Endothelial cell (in vitro differentiated cells): ENCODE measurements around the gene ACMSD. TPM values are rescaled to one million over a fixed set of nuclear protein-coding genes. Genes with fewer than 3 reads are reported as not detected.
"Not testable (repeated sequence)": the region's sequence is repeated elsewhere in the genome, so short reads cannot be mapped to it uniquely, and the experiment has no call there.

Experiments used
- DNase-seq: peaks from one replicate; pipeline ENCODE4 v3.0.0; 2021; ENCODE audit warnings: low spot score
- H3K27ac Mint-ChIP-seq: one replicate; pipeline ENCODE4 v1.8.0; 2021; ENCODE audit warnings: mixed read lengths, inconsistent platforms; ENCODE audit not compliant: unreplicated experiment
- H3K27me3 Mint-ChIP-seq: one replicate; pipeline ENCODE4 v1.8.0; 2021; ENCODE audit warnings: mild to moderate bottlenecking, moderate library complexity, mixed read lengths, inconsistent platforms; ENCODE audit not compliant: unreplicated experiment
- H3K36me3 Mint-ChIP-seq: one replicate; pipeline ENCODE4 v1.8.0; 2021; ENCODE audit warnings: mild to moderate bottlenecking, low read depth, mixed read lengths, inconsistent platforms; ENCODE audit not compliant: unreplicated experiment
- H3K4me1 Mint-ChIP-seq: one replicate; pipeline ENCODE4 v1.8.0; 2021; ENCODE audit warnings: mild to moderate bottlenecking, mixed read lengths, inconsistent platforms; ENCODE audit not compliant: unreplicated experiment
- H3K4me3 Mint-ChIP-seq: one replicate; pipeline ENCODE4 v1.8.0; 2021; ENCODE audit warnings: mild to moderate bottlenecking, mixed read lengths, inconsistent platforms; ENCODE audit not compliant: unreplicated experiment
- H3K9me3 Mint-ChIP-seq: one replicate; pipeline ENCODE4 v1.8.0; 2021; ENCODE audit warnings: mixed read lengths, inconsistent platforms; ENCODE audit not compliant: unreplicated experiment
- CTCF ChIP-seq: fragments of 200-600 bp; sonication (generic); IDR thresholded peaks from one replicate; pipeline ENCODE4 v1.5.0; 2021; ENCODE audit warnings: antibody characterized with exemption; ENCODE audit not compliant: unreplicated experiment
- total RNA-seq: library from RNA; stranded (reverse); fragmentation: NEBNext Ultra II Directional; extraction: Animal tissue kit (Norgen Biotek cat#: 25700); gene quantifications from one replicate; pipeline ENCODE4 v1.2.1, GENCODE V29; 2021; ENCODE audit not compliant: unreplicated experiment

The ACMSD gene
- total RNA-seq, 1 donor from 2014 or later, result not detected

- no peak for DNase-seq
- TF ChIP-seq CTCF, result peak; percentile 56
- H3K4me1 Mint-ChIP-seq, result no peaks in the 10 kb centered on the region
- H3K27me3 Mint-ChIP-seq, result no peaks in the 10 kb centered on the region
- no peak overlapping the region for H3K27ac Mint-ChIP-seq
- no peaks in the 10 kb centered on the region for H3K36me3 Mint-ChIP-seq
- H3K9me3 Mint-ChIP-seq, result no peaks in the 10 kb centered on the region
- H3K4me3 Mint-ChIP-seq, result no peak overlapping the region
These were observed 59.5 kb downstream of the ACMSD start for GRCh38 chr2:134897932-134898331.

GRCh38 chr2:134899204-134899603 is 60.8 kb downstream of the ACMSD start:
- DNase-seq, result no peak
- H3K27ac Mint-ChIP-seq, result no peak overlapping the region
- no peak for TF ChIP-seq CTCF
- H3K36me3 Mint-ChIP-seq, result no peaks in the 10 kb centered on the region
- H3K4me1 Mint-ChIP-seq, result no peaks in the 10 kb centered on the region
- no peaks in the 10 kb centered on the region for H3K9me3 Mint-ChIP-seq
- no peaks in the 10 kb centered on the region for H3K27me3 Mint-ChIP-seq
- no peak overlapping the region for H3K4me3 Mint-ChIP-seq

DNA sequence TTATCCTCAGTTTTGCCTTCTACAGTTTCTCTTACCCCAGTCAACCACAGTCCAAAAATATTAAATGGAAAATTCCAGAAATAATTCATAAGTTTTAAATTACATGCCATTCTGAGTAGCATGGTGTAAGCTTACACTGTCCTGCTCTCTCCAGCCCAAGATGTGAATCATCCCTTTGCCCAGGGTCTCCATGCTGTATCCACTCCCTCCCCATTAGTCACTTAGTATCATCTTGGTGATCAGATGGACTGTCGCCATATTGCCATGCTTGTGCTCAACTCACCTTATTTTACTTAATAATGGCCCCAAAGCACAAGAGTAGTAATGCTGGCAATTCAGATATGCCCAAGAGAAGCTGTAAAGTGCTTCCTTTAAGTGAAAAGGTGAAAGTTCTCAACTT is 61.7 kb downstream of the ACMSD start:
- H3K4me3 Mint-ChIP-seq, result no peak overlapping the region
- DNase-seq, result no peak
- no peaks in the 10 kb centered on the region for H3K9me3 Mint-ChIP-seq
- no peaks in the 10 kb centered on the region for H3K4me1 Mint-ChIP-seq
- peaks cover 1% of the 10 kb centered on the region for H3K27me3 Mint-ChIP-seq
- no peaks in the 10 kb centered on the region for H3K36me3 Mint-ChIP-seq
- H3K27ac Mint-ChIP-seq, result no peak overlapping the region
- no peak for TF ChIP-seq CTCF

GRCh38 chr2:134903701-134904100 is 65.3 kb downstream of the ACMSD start:
- H3K27ac Mint-ChIP-seq, H3K27me3 Mint-ChIP-seq, H3K4me1 Mint-ChIP-seq, H3K9me3 Mint-ChIP-seq, H3K36me3 Mint-ChIP-seq, DNase-seq, H3K4me3 Mint-ChIP-seq: not testable (repeated sequence)

DNA sequence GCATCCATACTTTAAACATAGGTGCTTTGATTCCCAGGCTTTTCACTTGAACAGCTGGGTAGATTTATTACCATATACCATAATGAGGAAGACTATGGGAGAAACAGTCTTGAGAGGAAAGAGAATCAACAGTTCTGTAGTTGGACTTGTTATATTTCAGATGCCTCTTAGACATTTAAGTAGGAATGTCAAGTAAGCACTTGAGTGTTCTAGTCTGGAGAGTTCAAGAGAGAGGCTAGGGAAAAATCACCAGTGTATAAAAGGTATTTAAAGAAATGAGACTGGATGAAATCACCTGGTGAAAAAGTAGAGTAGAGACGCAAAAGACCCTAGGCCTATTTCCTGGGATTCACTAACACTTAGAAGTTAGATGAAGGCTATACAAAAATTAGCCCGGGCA is 66.8 kb downstream of the ACMSD start:
- TF ChIP-seq CTCF, result no peak
- Mint-ChIP-seq H3K27ac (no peak overlapping the region), H3K9me3 (no peaks in the 10 kb centered on the region), H3K4me3 (no peak overlapping the region), H3K36me3 (no peaks in the 10 kb centered on the region), H3K4me1 (no peaks in the 10 kb centered on the region), H3K27me3 (peaks cover 1% of the 10 kb centered on the region)
- no peak for DNase-seq

GRCh38 chr2:134906726-134907125 is 68.3 kb downstream of the ACMSD start:
- peaks cover 1% of the 10 kb centered on the region for H3K27me3 Mint-ChIP-seq
- no peak for TF ChIP-seq CTCF
- H3K9me3 Mint-ChIP-seq, result no peaks in the 10 kb centered on the region
- H3K27ac Mint-ChIP-seq, result no peak overlapping the region
- no peaks in the 10 kb centered on the region for H3K4me1 Mint-ChIP-seq
- DNase-seq, result no peak
- H3K36me3 Mint-ChIP-seq, result no peaks in the 10 kb centered on the region
- no peak overlapping the region for H3K4me3 Mint-ChIP-seq

DNA sequence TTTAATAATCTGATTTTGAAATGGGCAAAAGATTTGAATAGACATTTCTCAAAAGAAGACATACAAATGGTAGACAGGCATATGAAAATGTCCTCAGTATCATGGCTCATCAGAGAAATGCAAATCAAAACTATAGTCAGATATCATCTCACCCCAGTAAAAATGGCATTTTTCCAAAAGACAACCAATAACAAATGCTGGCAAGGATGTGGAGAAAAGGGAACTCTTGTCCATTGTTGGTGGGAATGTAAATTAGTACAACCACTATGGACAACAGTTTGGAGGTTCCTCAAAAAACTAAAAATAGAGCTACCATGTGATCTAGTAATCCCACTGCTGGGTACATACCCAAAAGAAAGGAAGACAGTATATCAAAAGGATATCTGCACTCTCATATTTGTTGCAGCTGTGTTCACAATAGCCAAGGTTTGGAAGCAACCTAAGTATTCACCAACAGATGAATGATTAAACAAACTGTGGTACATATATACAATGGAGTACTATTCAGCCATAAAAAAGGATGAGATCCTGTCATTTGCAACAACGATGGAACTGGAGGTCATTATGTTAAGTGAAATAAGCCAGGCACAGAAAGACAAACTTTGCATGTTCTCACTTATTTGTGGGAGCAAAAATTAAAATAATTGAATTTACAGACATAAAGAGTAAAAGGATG is 69.2 kb downstream of the ACMSD start:
- not testable (repeated sequence) for H3K27ac Mint-ChIP-seq, H3K27me3 Mint-ChIP-seq, H3K4me1 Mint-ChIP-seq, DNase-seq, H3K9me3 Mint-ChIP-seq, H3K4me3 Mint-ChIP-seq, H3K36me3 Mint-ChIP-seq
